NT2/D1 (cell line): ENCODE results near the gene KRTAP5-8.

Experiments used
- SUZ12 ChIP-seq: IDR thresholded peaks from 2 replicates; pipeline ENCODE4 v1.6.1; 2011; ENCODE audit not compliant: insufficient read length, insufficient read depth; ENCODE audit errors: extremely low read depth
- YY1 ChIP-seq: IDR thresholded peaks from 2 replicates; pipeline ENCODE4 v1.6.1; 2011; ENCODE audit not compliant: insufficient read length, insufficient read depth
- ZNF274 ChIP-seq: IDR thresholded peaks from 2 replicates; pipeline ENCODE4 v1.6.1; 2011; ENCODE audit warnings: mild to moderate bottlenecking, low read depth, low read length

DNA sequence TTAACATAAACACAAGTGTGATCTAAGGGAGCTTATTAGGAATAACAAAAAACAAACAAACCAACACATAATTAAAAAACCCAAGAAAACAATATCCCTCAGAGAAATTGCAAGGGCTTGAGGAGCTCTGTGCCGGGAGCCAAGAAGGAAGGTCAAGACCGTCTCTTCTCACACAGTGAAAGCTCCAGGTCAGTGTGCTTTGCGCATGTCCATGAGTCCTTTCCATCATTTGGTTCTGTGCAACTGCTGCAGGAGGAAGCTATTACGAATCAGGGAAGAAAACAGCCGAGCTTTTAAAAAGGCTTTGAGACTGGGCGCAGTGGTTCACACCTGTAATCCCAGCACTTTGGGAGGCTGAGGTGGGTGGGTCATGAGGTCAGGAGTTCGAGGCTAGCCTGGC is 4.6 kb downstream of the KRTAP5-8 start:
- TF ChIP-seq YY1 (no peak), ZNF274 (no peak), SUZ12 (no peak)
